Vagina (tissue), 2 donors: ENCODE measurements around the gene TTC7B. TPM values are rescaled to one million over a fixed set of nuclear protein-coding genes. Genes with fewer than 3 reads are reported as not detected.
A peak's percentile ranks its signal among the peaks of the same experiment; 100 is the strongest.

Experiments
- DNase-seq, 2 donors: peaks; one replicate each; pipeline ENCODE4 v3.0.0-alpha.2; 2017; ENCODE audit errors: extremely low spot score in 2 of 2
- H3K27ac ChIP-seq: fragments of 200-600 bp; sonication (generic); one replicate; pipeline ENCODE4 v1.5.1; 2019
- H3K27me3 ChIP-seq: fragments of 200-600 bp; sonication (generic); one replicate; pipeline ENCODE4 v1.5.1; 2019
- H3K36me3 ChIP-seq, 2 donors: fragments of 200-600 bp; sonication (generic); one replicate each; pipeline ENCODE4 v1.5.1; 2017 to 2019
- H3K4me1 ChIP-seq: fragments of 200-600 bp; sonication (generic); one replicate; pipeline ENCODE4 v1.5.1; 2019
- H3K4me3 ChIP-seq, 2 donors: fragments of 200-600 bp; sonication (generic); 1 replicate in 1 of 2; 2 replicates in 1 of 2; pipeline ENCODE4 v1.5.1; 2016 to 2019
- H3K9me3 ChIP-seq: fragments of 200-600 bp; sonication (generic); one replicate; pipeline ENCODE4 v1.5.1; 2019
- POLR2A ChIP-seq, 2 donors: fragments of 450-650 bp; IDR thresholded peaks; one replicate each; pipeline ENCODE4 v1.6.1; 2017; ENCODE audit warnings: antibody characterized with exemption in 2 of 2, mild to moderate bottlenecking in 2 of 2, moderate library complexity in 2 of 2
- POLR2AphosphoS5 ChIP-seq, 2 donors: sonication (generic); formaldehyde crosslinking; IDR thresholded peaks; one replicate each; pipeline ENCODE4 v1.9.0; 2017; ENCODE audit warnings: antibody characterized with exemption in 2 of 2, mild to moderate bottlenecking in 2 of 2, low read depth in 1 of 2; ENCODE audit not compliant: insufficient read depth in 1 of 2
- intact Hi-C: fragments of 100-400 bp; cut with DNase I; formaldehyde crosslinking; loops from one replicate; pipeline ENCODE4 v1.15.1; 2023
- total RNA-seq: library from RNA; depleted of rRNA; stranded (reverse); fragments of >200 nt; gene quantifications from one replicate; pipeline ENCODE4 v1.2.3, GENCODE V29; 2016
- TF ChIP-seq, protein P1 (sequence below), 3 experiments: fragments of 450-650 bp in 2 of 3; fragments of 200-600 bp in 1 of 3; sonication (generic) in 1 of 3; IDR thresholded peaks; one replicate each; pipeline ENCODE4 v1.5.1; 2017 to 2019; ENCODE audit warnings: antibody characterized with exemption in 3 of 3, mild to moderate bottlenecking in 2 of 3, moderate library complexity in 2 of 3

The TTC7B gene
- total RNA-seq, 1 donor from 2014 or later: 56.0 TPM

DNA sequence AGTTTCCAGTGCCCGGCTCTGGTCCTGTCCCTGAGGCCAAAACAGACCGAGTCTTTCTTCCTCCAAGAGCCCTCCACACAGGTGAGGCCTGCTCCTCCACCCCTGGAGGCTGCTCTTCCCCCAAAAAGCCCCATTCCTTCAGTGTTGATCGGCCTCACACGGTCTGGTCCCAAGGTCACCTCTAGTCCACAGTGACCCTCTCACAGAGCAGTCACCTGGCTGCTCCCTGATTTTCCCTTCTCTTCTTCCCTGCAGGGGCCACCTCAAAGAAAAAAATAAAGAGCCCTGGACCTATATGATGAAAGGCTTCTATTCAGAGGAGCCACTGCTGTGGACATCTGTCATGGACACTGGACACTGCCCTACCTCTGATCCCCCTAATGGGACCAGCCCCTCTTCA, 42.5 kb downstream of the TTC7B start:
- no peaks in the 10 kb centered on the region for H3K27me3 ChIP-seq
- H3K27ac ChIP-seq: no peak overlapping the region
- intact Hi-C loops: no loop called here
- H3K9me3 ChIP-seq: no peaks in the 10 kb centered on the region
- H3K36me3 ChIP-seq: peaks cover 0 to 23% of the 10 kb centered on the region in 2 donors
- no peak for TF ChIP-seq POLR2A (IDR thresholded peaks at IDR 0.05)
- TF ChIP-seq, protein P1, sequence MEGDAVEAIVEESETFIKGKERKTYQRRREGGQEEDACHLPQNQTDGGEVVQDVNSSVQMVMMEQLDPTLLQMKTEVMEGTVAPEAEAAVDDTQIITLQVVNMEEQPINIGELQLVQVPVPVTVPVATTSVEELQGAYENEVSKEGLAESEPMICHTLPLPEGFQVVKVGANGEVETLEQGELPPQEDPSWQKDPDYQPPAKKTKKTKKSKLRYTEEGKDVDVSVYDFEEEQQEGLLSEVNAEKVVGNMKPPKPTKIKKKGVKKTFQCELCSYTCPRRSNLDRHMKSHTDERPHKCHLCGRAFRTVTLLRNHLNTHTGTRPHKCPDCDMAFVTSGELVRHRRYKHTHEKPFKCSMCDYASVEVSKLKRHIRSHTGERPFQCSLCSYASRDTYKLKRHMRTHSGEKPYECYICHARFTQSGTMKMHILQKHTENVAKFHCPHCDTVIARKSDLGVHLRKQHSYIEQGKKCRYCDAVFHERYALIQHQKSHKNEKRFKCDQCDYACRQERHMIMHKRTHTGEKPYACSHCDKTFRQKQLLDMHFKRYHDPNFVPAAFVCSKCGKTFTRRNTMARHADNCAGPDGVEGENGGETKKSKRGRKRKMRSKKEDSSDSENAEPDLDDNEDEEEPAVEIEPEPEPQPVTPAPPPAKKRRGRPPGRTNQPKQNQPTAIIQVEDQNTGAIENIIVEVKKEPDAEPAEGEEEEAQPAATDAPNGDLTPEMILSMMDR (IDR thresholded peaks at IDR 0.05): no peak
- TF ChIP-seq POLR2AphosphoS5 (IDR thresholded peaks at IDR 0.05; ENCODE audit: insufficient read depth in 1 of 2, low read depth in 1 of 2): no peak
- H3K4me1 ChIP-seq: no peaks in the 10 kb centered on the region
- peak in 1 of 2 donors; percentile 67 for DNase-seq
- no peak overlapping the region for H3K4me3 ChIP-seq

GRCh38 chr14:90773196-90773486, 43.1 kb downstream of the TTC7B start:
- H3K27me3 ChIP-seq: no peaks in the 10 kb centered on the region
- no peaks in the 10 kb centered on the region for H3K4me1 ChIP-seq
- no peak overlapping the region for H3K4me3 ChIP-seq
- no peaks in the 10 kb centered on the region for H3K9me3 ChIP-seq
- peaks cover 0 to 26% of the 10 kb centered on the region in 2 donors for H3K36me3 ChIP-seq
- no peak for DNase-seq
- intact Hi-C loops: no loop called here
- TF ChIP-seq POLR2AphosphoS5 (IDR thresholded peaks at IDR 0.05; ENCODE audit: insufficient read depth in 1 of 2, low read depth in 1 of 2) (no peak), POLR2A (IDR thresholded peaks at IDR 0.05) (no peak)
- TF ChIP-seq, protein P1 (IDR thresholded peaks at IDR 0.05): no peak
- H3K27ac ChIP-seq: no peak overlapping the region

DNA sequence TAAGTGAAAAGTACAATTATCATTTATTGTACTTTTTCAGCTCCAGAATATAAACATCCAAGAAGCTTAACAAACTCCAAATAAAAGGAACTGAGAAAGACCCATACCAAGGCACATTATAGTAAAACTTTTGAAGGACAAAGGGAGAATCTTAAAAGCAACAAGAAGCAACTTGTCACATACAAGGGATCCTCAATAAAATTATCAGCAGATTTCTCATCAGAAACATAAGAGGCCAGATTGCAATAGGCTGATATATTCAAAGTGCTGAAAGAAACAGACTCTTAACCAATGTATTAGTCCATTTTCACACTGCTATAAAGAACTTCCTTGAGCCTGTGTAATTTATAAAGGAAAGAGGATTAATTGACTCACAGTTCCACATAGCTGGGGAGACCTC, 48.3 kb downstream of the TTC7B start:
- Histone ChIP-seq H3K9me3 (peaks cover 6% of the 10 kb centered on the region), H3K27me3 (no peaks in the 10 kb centered on the region), H3K4me3 (no peak overlapping the region), H3K4me1 (no peaks in the 10 kb centered on the region), H3K27ac (no peak overlapping the region), H3K36me3 (peaks cover 0 to 36% of the 10 kb centered on the region in 2 donors)
- intact Hi-C loops: no loop called here
- DNase-seq: no peak
- TF ChIP-seq, protein P1 (IDR thresholded peaks at IDR 0.05): no peak
- no peak for TF ChIP-seq POLR2AphosphoS5 (IDR thresholded peaks at IDR 0.05; ENCODE audit: insufficient read depth in 1 of 2, low read depth in 1 of 2)
- TF ChIP-seq POLR2A (IDR thresholded peaks at IDR 0.05): no peak

DNA sequence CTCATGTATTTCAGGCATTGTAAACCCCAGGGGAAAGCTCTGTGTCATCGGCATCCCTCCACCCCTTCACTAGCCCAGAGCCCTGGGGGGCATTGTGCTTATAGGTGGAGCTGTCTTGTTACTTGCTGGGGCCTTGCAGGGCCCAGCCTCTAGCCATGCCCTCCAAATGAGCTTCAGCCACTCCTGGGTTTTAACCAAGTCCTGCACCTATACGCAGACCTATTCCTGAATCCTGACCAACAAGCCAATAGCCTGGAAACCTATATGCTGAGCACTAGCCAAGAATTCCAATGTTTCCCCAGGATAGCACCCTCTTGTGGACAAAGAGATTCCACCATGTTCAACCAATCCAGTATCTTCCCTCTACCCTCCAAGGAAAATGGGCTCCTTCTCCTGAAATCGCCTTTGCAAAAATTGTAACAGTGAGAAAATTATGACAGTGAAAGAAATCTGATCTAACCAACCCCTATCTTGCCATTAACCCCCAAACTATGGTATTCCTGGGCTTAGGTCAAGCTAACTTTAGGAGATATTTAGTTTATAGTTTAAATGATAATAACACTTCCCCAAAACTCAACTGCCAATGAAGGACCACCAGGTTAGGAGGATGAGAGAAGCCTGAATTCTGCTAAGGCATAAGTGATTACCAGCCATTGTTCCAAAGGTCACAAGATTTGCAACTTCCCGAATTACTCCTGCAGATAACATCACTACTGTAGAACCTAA, 55.5 kb downstream of the TTC7B start:
- TF ChIP-seq POLR2AphosphoS5 (IDR thresholded peaks at IDR 0.05; ENCODE audit: insufficient read depth in 1 of 2, low read depth in 1 of 2) (no peak), POLR2A (IDR thresholded peaks at IDR 0.05) (no peak)
- TF ChIP-seq, protein P1 (IDR thresholded peaks at IDR 0.05): peak in 1 of 3 experiments; percentile 21
- H3K27ac ChIP-seq: no peak overlapping the region
- peaks cover 13% of the 10 kb centered on the region for H3K4me1 ChIP-seq
- intact Hi-C loops: no loop called here
- peak in 1 of 2 donors; percentile 84 for DNase-seq
- no peaks in the 10 kb centered on the region for H3K36me3 ChIP-seq
- H3K4me3 ChIP-seq: no peak overlapping the region
- H3K27me3 ChIP-seq: no peaks in the 10 kb centered on the region
- peaks cover 6% of the 10 kb centered on the region for H3K9me3 ChIP-seq

GRCh38 chr14:90760078-90760444, 56.2 kb downstream of the TTC7B start:
- TF ChIP-seq, protein P1 (IDR thresholded peaks at IDR 0.05): no peak
- TF ChIP-seq POLR2A (IDR thresholded peaks at IDR 0.05) (no peak), POLR2AphosphoS5 (IDR thresholded peaks at IDR 0.05; ENCODE audit: insufficient read depth in 1 of 2, low read depth in 1 of 2) (no peak)
- Histone ChIP-seq H3K27ac (no peak overlapping the region), H3K9me3 (peaks cover 6% of the 10 kb centered on the region), H3K27me3 (no peaks in the 10 kb centered on the region), H3K36me3 (no peaks in the 10 kb centered on the region), H3K4me3 (no peak overlapping the region), H3K4me1 (peaks cover 13% of the 10 kb centered on the region)
- DNase-seq: peak in 1 of 2 donors; percentile 77
- intact Hi-C loops: no loop called here
